RPMI7951 (cell line): Measurements from ENCODE around the gene RAG1. TPM values are rescaled to one million over a fixed set of nuclear protein-coding genes. Genes with fewer than 3 reads are reported as not detected.

Source experiments
- DNase-seq: peaks from one replicate; pipeline ENCODE4 v3.0.0-alpha.2; 2012; ENCODE audit warnings: low read depth
- total RNA-seq: library from RNA; depleted of rRNA; stranded (reverse); fragments of >200 nt; shearing (Covaris generic); gene quantifications from 2 replicates; pipeline ENCODE4 v1.2.3, GENCODE V29; 2014; rRNA removed

The RAG1 gene
- total RNA-seq, 1 experiment from 2014 or later, result 0.48 TPM

- no peak for DNase-seq
These were observed 60.3 kb downstream of the RAG1 start for GRCh38 chr11:36628141-36628540.

- DNase-seq, result no peak
These were observed 61.0 kb downstream of the RAG1 start for GRCh38 chr11:36628765-36629244.

Other genes starting within 250 kb of the RAG1 start
- gene TRAF6, start 57.7 kb upstream of the RAG1 start, total RNA-seq, result 5.0 and 7.2 TPM in 2 replicates
- gene IFTAP, start 26.5 kb downstream of the RAG1 start, total RNA-seq, result 40.8 and 58.0 TPM in 2 replicates
- gene RAG2, start 30.2 kb downstream of the RAG1 start, total RNA-seq, result not detected in 2 replicates